Urinary bladder (tissue), 4 donors: ENCODE measurements around the gene KRTAP10-9. TPM values are rescaled to one million over a fixed set of nuclear protein-coding genes. Genes with fewer than 3 reads are reported as not detected.
"Not testable (repeated sequence)": the region's sequence is repeated elsewhere in the genome, so short reads cannot be mapped to it uniquely, and the experiment has no call there.

Experiments
- DNase-seq: peaks from one replicate; pipeline ENCODE4 v3.0.0-alpha.2; 2015; ENCODE audit errors: extremely low spot score
- H3K27ac ChIP-seq: one replicate; pipeline ENCODE4 v1.5.1; 2013; ENCODE audit warnings: low read depth, mild to moderate bottlenecking, moderate library complexity
- H3K36me3 ChIP-seq: one replicate; pipeline ENCODE4 v1.6.1; 2013; ENCODE audit warnings: mild to moderate bottlenecking, moderate library complexity; ENCODE audit not compliant: insufficient read depth
- H3K4me1 ChIP-seq: one replicate; pipeline ENCODE4 v1.6.1; 2013; ENCODE audit warnings: mild to moderate bottlenecking, moderate library complexity; ENCODE audit not compliant: insufficient read depth
- H3K4me3 ChIP-seq: one replicate; pipeline ENCODE4 v1.5.1; 2013; ENCODE audit warnings: low read depth, low read length
- WGBS: extraction: QIAGEN DNeasy Blood & Tissue Kit; methylation state at CpG from one replicate; pipeline ENCODE4 v1.1.7; 2013; 5-methylcytosine and 5-hydroxymethylcytosine counted together
- polyA plus RNA-seq: library from polyadenylated mRNA; stranded (reverse); fragments of 200-250 nt; gene quantifications from one replicate; pipeline ENCODE4 v1.2.3, GENCODE V29; 2013
- total RNA-seq: library from RNA; depleted of rRNA; stranded (reverse); fragments of >200 nt; gene quantifications from one replicate; pipeline ENCODE4 v1.2.3, GENCODE V29; 2014
- donor health status: healthy with polysubstance abuse.
- donor health status: healthy.

Gene KRTAP10-9
- total and polyA plus RNA-seq, 2 donors, result not detected

DNA sequence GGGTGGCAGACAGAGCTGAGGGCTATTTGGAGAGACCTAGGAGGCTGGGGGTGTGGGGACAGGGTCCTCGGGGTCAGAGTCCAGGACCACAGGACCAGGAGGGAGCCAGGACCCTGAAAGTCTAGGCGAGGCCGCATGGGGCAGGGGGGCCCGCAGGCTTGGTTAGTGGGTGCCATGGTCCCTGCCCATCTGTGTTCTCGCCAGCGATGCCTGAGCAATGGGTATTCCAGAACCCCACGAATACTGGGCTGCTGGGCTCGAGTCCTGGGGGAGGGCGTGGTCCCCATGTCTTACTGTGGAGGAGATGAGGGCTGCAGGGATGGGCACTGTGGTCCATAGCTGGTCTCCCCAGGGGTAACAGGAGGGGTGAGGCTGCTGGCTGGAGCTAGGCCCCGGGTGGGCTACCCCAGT, 36.6 kb upstream of the KRTAP10-9 start:
- H3K4me3 ChIP-seq, result no peak overlapping the region
- 83% methylated on average over 10 of the region's 10 CpGs for WGBS
- DNase-seq, result no peak
- H3K27ac ChIP-seq, result no peak overlapping the region
- no peaks in the 10 kb centered on the region for H3K4me1 ChIP-seq
- no peaks in the 10 kb centered on the region for H3K36me3 ChIP-seq

GRCh38 chr21:44590897-44591800, 35.7 kb upstream of the KRTAP10-9 start:
- H3K4me3 ChIP-seq, DNase-seq, H3K4me1 ChIP-seq, H3K36me3 ChIP-seq, H3K27ac ChIP-seq: not testable (repeated sequence)
- WGBS, result 57% methylated on average over 17 of the region's 19 CpGs

GRCh38 chr21:44591801-44592130, 35.1 kb upstream of the KRTAP10-9 start:
- not testable (repeated sequence) for H3K4me1 ChIP-seq, H3K27ac ChIP-seq, DNase-seq, H3K36me3 ChIP-seq, H3K4me3 ChIP-seq
- WGBS, result 37% methylated on average over 4 of the region's 4 CpGs

- Histone ChIP-seq H3K36me3 (no peaks in the 10 kb centered on the region), H3K4me3 (no peak within 1 kb of the TSS), H3K4me1 (no peaks in the 10 kb centered on the region), H3K27ac (no peak within 1 kb of the TSS)
- 45% methylated on average over 33 of the region's 33 CpGs for WGBS
- DNase-seq, result no peak
Measured at GRCh38 chr21:44592446-44593311, 34.2 kb upstream of the KRTAP10-9 start, which contains the start of gene KRTAP10-6. TSS of gene KRTAP10-6 (minus strand) at chr21:44592505. CDS start at chr21:44592484, 21 bp downstream.

DNA sequence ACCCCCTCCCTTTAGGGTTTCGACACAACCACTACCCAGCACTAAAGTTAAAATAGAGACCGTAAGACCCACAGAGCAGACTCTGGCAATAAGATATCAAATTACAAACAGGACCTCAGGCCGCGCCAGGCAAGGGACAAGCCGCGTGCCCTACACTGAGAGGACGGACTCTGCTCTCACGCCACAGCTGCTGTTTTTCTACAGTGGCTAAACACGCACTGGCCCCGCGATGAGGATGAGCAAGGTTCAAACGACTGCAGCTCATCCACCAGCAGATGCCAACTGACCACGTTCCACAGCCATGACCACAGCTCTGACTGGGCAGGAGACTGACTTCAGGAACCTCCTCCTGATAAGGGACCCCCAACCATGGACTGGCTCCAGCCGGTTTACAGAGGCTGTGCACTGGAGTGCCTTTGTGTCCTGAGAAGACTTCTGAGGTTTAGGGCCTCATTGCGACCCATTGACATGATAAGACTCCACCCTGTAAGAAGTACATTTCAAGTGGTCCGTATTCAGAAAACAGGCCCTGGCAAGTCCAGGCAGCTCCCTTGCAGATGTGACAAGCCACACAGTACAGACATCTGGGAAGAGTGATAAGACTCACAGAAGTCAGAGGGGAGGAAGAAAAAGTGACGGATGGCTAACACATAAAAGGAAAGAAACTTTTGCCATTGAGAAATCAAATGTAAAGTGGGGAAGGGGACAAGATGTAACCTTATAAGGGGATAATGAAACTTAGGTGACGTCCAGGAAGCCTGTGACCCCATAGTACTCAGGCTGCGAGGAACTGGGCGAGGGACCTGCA, 33.1 kb upstream of the KRTAP10-9 start:
- WGBS, result 40% methylated on average over 20 of the region's 20 CpGs
- Histone ChIP-seq H3K4me3 (no peak overlapping the region), H3K4me1 (no peaks in the 10 kb centered on the region), H3K27ac (no peak overlapping the region), H3K36me3 (no peaks in the 10 kb centered on the region)
- no peak for DNase-seq

GRCh38 chr21:44594406-44594916, 32.4 kb upstream of the KRTAP10-9 start:
- Histone ChIP-seq H3K4me1 (no peaks in the 10 kb centered on the region), H3K36me3 (no peaks in the 10 kb centered on the region), H3K27ac (no peak overlapping the region), H3K4me3 (no peak overlapping the region)
- no peak for DNase-seq
- 83% methylated on average over 12 of the region's 12 CpGs for WGBS

- DNase-seq, result no peak
- WGBS, result 54% methylated on average over 6 of the region's 6 CpGs
- Histone ChIP-seq H3K27ac (no peak overlapping the region), H3K4me1 (no peaks in the 10 kb centered on the region), H3K36me3 (no peaks in the 10 kb centered on the region), H3K4me3 (no peak overlapping the region)
Measured at GRCh38 chr21:44595524-44595923, 31.4 kb upstream of the KRTAP10-9 start.

DNA sequence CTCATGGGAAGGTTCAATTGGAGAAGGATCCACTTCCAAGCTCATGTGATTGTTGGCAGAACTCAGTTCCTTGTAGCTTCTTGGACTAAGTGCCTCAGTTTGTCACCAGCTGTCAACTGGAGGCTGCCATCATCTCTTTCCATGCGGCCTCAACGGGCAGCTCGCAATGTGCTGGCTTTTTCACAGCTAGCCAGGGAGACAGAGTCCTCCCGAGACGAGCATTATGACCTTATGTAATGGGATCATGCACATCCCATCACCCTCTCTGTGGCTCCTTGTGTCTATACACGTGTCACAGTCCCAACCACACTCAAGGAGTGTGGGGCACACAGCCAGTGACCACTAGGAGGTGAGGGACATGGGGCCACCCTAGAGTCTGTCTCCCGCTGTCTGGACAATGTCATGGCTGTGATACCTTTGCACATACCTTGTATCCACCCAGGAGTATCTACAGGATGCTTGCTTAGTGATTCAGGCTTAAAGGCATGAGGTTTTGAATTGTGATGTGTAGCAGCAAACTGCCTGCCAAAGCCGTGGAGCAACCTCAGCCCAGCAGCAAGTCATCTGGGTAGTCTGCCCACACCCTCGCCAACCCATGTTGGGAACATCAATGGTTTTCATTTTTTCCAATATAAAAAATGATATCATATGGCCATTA, 30.7 kb upstream of the KRTAP10-9 start:
- Histone ChIP-seq H3K4me1 (no peaks in the 10 kb centered on the region), H3K27ac (no peak overlapping the region), H3K4me3 (no peak overlapping the region), H3K36me3 (no peaks in the 10 kb centered on the region)
- 77% methylated on average over 9 of the region's 9 CpGs for WGBS
- DNase-seq, result no peak

DNA sequence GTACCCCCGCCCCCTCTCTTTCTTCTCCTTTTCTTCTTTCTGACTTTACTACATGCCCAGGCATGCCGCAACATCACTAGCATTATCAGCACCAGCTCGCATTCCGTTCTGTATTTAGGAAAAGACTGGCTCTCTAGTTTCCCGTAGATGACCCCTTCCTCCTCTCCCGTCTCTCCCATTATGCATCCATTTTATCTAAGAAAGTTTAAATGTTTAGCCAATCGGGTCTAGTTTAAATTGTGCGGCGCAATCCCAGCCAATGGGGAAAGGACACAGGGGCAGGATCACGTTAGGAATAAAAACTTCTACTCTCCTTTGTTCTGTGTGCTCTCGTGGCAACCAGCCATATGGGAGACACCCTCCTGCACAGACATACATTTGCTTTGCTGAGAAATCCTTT, 28.8 kb upstream of the KRTAP10-9 start:
- H3K36me3 ChIP-seq, result no peaks in the 10 kb centered on the region
- WGBS, result 73% methylated on average over 11 of the region's 11 CpGs

DNA sequence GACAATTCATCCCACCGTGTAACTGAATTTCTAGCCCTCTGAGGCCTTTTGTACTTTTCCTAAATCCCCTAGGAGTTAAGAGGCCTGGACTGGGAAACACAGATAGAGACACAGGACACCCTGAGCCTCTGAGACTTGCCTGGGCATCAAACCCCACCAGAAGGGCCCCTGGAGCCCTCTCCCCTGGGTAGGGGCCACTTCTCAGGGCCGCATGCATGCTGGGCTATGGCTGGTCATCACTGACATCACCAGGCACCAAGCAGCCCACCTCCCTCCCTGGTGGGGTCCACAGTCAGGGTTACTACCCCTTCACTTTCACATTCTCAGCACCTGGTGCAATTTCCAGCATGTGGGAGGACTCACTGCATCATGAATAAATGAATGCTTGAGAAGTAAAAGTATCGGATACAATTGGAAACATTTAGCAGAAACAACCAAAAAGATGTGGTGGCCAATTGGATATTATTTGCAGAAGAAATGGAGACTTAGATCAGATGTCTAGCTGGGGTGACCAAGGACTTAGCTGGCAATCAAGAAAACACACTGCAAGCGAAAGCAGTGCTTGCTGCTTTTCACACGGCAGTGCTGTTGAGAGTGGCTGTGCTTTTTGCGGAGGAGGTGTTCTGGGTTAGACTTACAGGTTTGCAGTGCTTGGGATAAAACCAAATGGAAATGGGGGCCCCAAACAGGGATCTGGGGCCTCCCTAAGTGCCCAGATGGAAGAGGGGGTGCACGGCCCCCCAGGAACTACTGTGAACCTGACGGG, 27.4 kb upstream of the KRTAP10-9 start:
- no peak for DNase-seq
- WGBS, result 85% methylated on average over 8 of the region's 8 CpGs

More for the DNA sequence above, 28.8 kb upstream of the KRTAP10-9 start:
- Histone ChIP-seq H3K27ac (no peak overlapping the region), H3K4me1 (no peaks in the 10 kb centered on the region), H3K4me3 (no peak overlapping the region)
- no peak for DNase-seq

DNA sequence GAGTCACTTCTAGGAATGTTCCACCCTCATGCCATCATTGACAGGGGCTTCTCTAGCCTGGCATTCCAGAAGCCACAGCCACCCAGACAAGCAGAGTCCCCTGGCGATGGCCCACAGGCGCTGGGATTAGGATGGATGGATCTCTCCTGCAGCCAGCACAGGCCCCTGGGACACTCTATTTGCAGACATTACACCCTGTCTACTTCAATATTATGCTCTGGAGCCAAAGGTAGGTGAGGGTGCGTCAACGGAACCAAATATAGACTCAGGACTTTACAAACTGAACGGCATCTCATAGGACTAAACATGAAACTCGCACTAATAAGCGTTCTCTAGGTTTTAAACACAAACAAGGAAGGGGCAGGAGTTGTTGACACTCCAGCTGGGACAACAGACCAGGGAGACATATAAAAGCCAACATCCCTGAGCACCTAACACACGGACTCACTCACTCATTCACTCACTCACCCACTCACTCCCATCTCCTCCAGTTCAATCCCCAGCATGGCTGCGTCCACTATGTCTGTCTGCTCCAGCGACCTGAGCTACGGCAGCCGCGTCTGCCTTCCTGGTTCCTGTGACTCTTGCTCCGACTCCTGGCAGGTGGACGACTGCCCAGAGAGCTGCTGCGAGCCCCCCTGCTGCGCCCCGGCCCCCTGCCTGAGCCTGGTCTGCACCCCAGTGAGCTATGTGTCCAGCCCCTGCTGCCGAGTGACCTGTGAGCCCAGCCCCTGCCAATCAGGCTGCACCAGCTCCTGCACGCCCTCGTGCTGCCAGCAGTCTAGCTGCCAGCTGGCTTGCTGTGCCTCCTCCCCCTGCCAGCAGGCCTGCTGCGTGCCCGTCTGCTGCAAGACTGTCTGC, 26.5 kb upstream of the KRTAP10-9 start, which contains the start of gene KRTAP10-7:
KRTAP10-7 (plus strand) TSS at position 480 of the 861 bp plus-strand sequence; CDS start at position 505, 25 bp downstream.
- not testable (repeated sequence) for H3K4me3 ChIP-seq, H3K36me3 ChIP-seq, H3K4me1 ChIP-seq, H3K27ac ChIP-seq, DNase-seq
- WGBS, result 66% methylated on average over 23 of the region's 23 CpGs

More for the DNA sequence above, 27.4 kb upstream of the KRTAP10-9 start:
- Histone ChIP-seq H3K4me1 (no peaks in the 10 kb centered on the region), H3K4me3 (no peak overlapping the region), H3K36me3 (no peaks in the 10 kb centered on the region), H3K27ac (no peak overlapping the region)
